Measurements from ENCODE around the gene IKZF1. TPM values are rescaled to one million over a fixed set of nuclear protein-coding genes. Genes with fewer than 3 reads are reported as not detected.

The IKZF1 gene
- total RNA-seq, 4 donors from 2014 or later: 0.22 to 3.6 (median 1.9) TPM

DNA sequence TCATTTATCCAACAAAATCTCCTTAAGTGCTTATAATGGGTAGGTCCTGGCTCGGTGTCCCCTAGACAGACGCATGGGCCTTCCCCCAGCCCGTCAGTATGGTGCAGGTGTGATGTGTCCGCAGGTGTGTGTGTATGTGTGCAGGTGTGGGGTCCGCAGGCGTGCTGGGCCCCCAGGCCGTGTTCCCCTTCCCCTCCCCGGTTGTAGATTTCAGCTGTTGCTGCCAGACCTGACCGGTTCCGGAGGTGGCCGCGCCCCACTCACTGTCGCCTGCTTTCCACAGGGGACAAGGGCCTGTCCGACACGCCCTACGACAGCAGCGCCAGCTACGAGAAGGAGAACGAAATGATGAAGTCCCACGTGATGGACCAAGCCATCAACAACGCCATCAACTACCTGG lies 95.1 kb downstream of the IKZF1 start:
- intact Hi-C loops (cut with DNase I; ENCODE audit: low total_unique reads): no loop called here

DNA sequence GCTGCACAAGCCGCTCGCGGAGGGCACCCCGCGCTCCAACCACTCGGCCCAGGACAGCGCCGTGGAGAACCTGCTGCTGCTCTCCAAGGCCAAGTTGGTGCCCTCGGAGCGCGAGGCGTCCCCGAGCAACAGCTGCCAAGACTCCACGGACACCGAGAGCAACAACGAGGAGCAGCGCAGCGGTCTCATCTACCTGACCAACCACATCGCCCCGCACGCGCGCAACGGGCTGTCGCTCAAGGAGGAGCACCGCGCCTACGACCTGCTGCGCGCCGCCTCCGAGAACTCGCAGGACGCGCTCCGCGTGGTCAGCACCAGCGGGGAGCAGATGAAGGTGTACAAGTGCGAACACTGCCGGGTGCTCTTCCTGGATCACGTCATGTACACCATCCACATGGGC lies 95.6 kb downstream of the IKZF1 start:
- no peak for TF ChIP-seq CTCF (IDR thresholded peaks at IDR 0.05 in 4 of 5, conservative IDR thresholded peaks at IDR 0.05 in 1 of 5)
- TF ChIP-seq POLR2A (IDR thresholded peaks at IDR 0.05): no peak
- ATAC-seq (no peak), DNase-seq (no peak)
- in situ Hi-C loops (cut with MboI; ENCODE audit: low sequenced_read_pairs in 4 of 4): loop anchor here in 1 of 4 donors (25.0 kb wide), 1 partner anchor 188 kb away; no protein-coding TSS in a partner anchor
- Histone ChIP-seq H3K9me3 (no peaks in the 10 kb centered on the region), H3K4me3 (no peak overlapping the region), H3K27me3 (peaks cover 9 to 21% (median 18%) of the 10 kb centered on the region in 3 donors), H3K27ac (no peak overlapping the region), H3K4me1 (no peaks in the 10 kb centered on the region), H3K36me3 (no peaks in the 10 kb centered on the region)
- intact Hi-C loops (cut with DNase I; ENCODE audit: low total_unique reads): no loop called here

More for the DNA sequence above, 95.1 kb downstream of the IKZF1 start:
- Histone ChIP-seq H3K27me3 (peaks cover 9 to 21% (median 18%) of the 10 kb centered on the region in 3 donors), H3K36me3 (no peaks in the 10 kb centered on the region), H3K27ac (no peak overlapping the region), H3K9me3 (no peaks in the 10 kb centered on the region), H3K4me1 (no peaks in the 10 kb centered on the region), H3K4me3 (no peak overlapping the region)
- in situ Hi-C loops (cut with MboI; ENCODE audit: low sequenced_read_pairs in 4 of 4): loop anchor here in 1 of 4 donors (25.0 kb wide), 1 partner anchor 187 kb away; no protein-coding TSS in a partner anchor
- no peak for DNase-seq
- TF ChIP-seq POLR2A (IDR thresholded peaks at IDR 0.05) (no peak), CTCF (IDR thresholded peaks at IDR 0.05 in 4 of 5, conservative IDR thresholded peaks at IDR 0.05 in 1 of 5) (no peak)
- ATAC-seq: no peak

DNA sequence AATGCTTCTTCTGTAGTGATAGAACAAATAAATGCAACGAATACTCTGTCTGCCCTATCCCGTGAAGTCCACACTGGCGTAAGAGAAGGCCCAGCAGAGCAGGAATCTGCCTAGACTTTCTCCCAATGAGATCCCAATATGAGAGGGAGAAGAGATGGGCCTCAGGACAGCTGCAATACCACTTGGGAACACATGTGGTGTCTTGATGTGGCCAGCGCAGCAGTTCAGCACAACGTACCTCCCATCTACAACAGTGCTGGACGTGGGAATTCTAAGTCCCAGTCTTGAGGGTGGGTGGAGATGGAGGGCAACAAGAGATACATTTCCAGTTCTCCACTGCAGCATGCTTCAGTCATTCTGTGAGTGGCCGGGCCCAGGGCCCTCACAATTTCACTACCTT lies 99.9 kb downstream of the IKZF1 start:
- no peak for ATAC-seq
- Histone ChIP-seq H3K27ac (no peak overlapping the region), H3K36me3 (no peaks in the 10 kb centered on the region), H3K4me1 (no peaks in the 10 kb centered on the region), H3K4me3 (no peak overlapping the region), H3K9me3 (no peaks in the 10 kb centered on the region), H3K27me3 (peaks cover 6 to 18% (median 16%) of the 10 kb centered on the region in 3 donors)
- intact Hi-C loops (cut with DNase I; ENCODE audit: low total_unique reads) (no loop called here), in situ Hi-C loops (cut with MboI; ENCODE audit: low sequenced_read_pairs in 4 of 4) (loop anchor here in 1 of 4 donors (25.0 kb wide), 1 partner anchor 192 kb away; no protein-coding TSS in a partner anchor)
- DNase-seq: no peak
- TF ChIP-seq CTCF (IDR thresholded peaks at IDR 0.05 in 4 of 5, conservative IDR thresholded peaks at IDR 0.05 in 1 of 5) (no peak), POLR2A (IDR thresholded peaks at IDR 0.05) (no peak)

- in situ Hi-C loops (cut with MboI; ENCODE audit: low sequenced_read_pairs in 4 of 4): loop anchor here in 1 of 4 donors (25.0 kb wide), 1 partner anchor 193 kb away; no protein-coding TSS in a partner anchor
- DNase-seq: no peak
- intact Hi-C loops (cut with DNase I; ENCODE audit: low total_unique reads): no loop called here
- Histone ChIP-seq H3K9me3 (no peaks in the 10 kb centered on the region), H3K36me3 (no peaks in the 10 kb centered on the region), H3K4me1 (no peaks in the 10 kb centered on the region), H3K4me3 (no peak overlapping the region), H3K27me3 (peaks cover 6 to 10% (median 8%) of the 10 kb centered on the region in 3 donors), H3K27ac (no peak overlapping the region)
- ATAC-seq: no peak
- TF ChIP-seq POLR2A (IDR thresholded peaks at IDR 0.05) (no peak), CTCF (IDR thresholded peaks at IDR 0.05 in 4 of 5, conservative IDR thresholded peaks at IDR 0.05 in 1 of 5) (no peak)
These were observed 100.7 kb downstream of the IKZF1 start for GRCh38 chr7:50405221-50405620.

GRCh38 chr7:50406935-50407334 lies 102.4 kb downstream of the IKZF1 start:
- DNase-seq: no peak
- TF ChIP-seq POLR2A (IDR thresholded peaks at IDR 0.05) (no peak), CTCF (IDR thresholded peaks at IDR 0.05 in 4 of 5, conservative IDR thresholded peaks at IDR 0.05 in 1 of 5) (no peak)
- no peak overlapping the region for H3K27ac ChIP-seq
- no peak overlapping the region for H3K4me3 ChIP-seq
- no peaks in the 10 kb centered on the region for H3K9me3 ChIP-seq
- intact Hi-C loops (cut with DNase I; ENCODE audit: low total_unique reads): no loop called here
- ATAC-seq: no peak
- peaks cover 0 to 8% (median 3%) of the 10 kb centered on the region in 3 donors for H3K27me3 ChIP-seq
- no peaks in the 10 kb centered on the region for H3K4me1 ChIP-seq
- in situ Hi-C loops (cut with MboI; ENCODE audit: low sequenced_read_pairs in 4 of 4): loop anchor here in 1 of 4 donors (25.0 kb wide), 1 partner anchor 195 kb away; no protein-coding TSS in a partner anchor
- no peaks in the 10 kb centered on the region for H3K36me3 ChIP-seq
